ENCODE data around the gene GNE. TPM values are rescaled to one million over a fixed set of nuclear protein-coding genes. Genes with fewer than 3 reads are reported as not detected.

Gene GNE
- total RNA-seq, 1 donor from 2014 or later: 23.9 TPM

DNA sequence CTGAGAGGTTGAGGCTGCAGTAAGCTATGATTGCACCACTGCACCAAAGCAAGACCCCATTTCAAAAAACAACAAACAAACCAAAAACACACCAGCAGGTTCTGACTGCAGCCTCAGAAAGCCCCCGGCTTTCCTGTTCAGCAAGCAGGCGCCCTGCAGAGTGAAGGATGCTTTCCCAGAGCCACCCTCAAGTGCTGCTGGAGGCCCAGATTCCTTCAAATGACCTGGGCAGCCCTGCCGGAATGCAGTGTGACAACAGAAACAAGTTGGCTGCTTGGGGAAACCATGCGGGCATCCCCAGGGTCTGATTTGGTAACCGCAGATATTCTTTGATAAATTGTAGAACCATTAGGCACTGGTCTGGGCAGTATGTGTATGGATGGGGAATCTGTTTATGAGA lies 35.7 kb upstream of the GNE start:
- H3K4me3 ChIP-seq (ENCODE audit: low read depth, low read length): no peak overlapping the region
- no peak for DNase-seq (ENCODE audit: low read depth)
- TF ChIP-seq, protein P1, sequence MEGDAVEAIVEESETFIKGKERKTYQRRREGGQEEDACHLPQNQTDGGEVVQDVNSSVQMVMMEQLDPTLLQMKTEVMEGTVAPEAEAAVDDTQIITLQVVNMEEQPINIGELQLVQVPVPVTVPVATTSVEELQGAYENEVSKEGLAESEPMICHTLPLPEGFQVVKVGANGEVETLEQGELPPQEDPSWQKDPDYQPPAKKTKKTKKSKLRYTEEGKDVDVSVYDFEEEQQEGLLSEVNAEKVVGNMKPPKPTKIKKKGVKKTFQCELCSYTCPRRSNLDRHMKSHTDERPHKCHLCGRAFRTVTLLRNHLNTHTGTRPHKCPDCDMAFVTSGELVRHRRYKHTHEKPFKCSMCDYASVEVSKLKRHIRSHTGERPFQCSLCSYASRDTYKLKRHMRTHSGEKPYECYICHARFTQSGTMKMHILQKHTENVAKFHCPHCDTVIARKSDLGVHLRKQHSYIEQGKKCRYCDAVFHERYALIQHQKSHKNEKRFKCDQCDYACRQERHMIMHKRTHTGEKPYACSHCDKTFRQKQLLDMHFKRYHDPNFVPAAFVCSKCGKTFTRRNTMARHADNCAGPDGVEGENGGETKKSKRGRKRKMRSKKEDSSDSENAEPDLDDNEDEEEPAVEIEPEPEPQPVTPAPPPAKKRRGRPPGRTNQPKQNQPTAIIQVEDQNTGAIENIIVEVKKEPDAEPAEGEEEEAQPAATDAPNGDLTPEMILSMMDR (conservative IDR thresholded peaks at IDR 0.05; ENCODE audit: low read depth, low read length): no peak

DNA sequence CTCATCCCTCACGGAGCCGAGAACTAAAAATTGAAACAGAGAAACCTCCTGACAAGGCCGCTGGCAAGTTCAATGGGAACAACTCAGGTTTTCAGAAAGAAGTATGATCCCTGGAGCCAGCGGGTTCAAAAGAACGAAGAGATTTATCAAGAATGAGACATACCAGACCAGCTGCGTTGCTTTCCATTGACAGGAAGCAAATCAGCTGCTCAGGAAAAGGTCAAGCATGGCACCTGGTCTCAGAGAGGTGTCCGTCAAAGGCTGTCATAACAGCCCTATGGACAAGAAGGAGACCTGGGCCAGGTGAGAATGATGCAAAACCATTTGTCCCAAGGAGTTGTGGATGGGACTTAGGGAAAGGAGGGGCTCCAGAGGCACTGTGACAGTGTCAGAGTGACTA lies 34.9 kb upstream of the GNE start:
- no peak overlapping the region for H3K4me3 ChIP-seq (ENCODE audit: low read depth, low read length)
- TF ChIP-seq, protein P1 (conservative IDR thresholded peaks at IDR 0.05; ENCODE audit: low read depth, low read length): no peak
- no peak for DNase-seq (ENCODE audit: low read depth)

GRCh38 chr9:36292641-36293040 lies 34.4 kb upstream of the GNE start:
- no peak for DNase-seq (ENCODE audit: low read depth)
- TF ChIP-seq, protein P1 (conservative IDR thresholded peaks at IDR 0.05; ENCODE audit: low read depth, low read length): no peak
- H3K4me3 ChIP-seq (ENCODE audit: low read depth, low read length): no peak overlapping the region

- no peak overlapping the region for H3K4me3 ChIP-seq (ENCODE audit: low read depth, low read length)
- TF ChIP-seq, protein P1 (conservative IDR thresholded peaks at IDR 0.05; ENCODE audit: low read depth, low read length): no peak
- DNase-seq (ENCODE audit: low read depth): no peak
Observed at GRCh38 chr9:36290996-36291395, 32.7 kb upstream of the GNE start.

DNA sequence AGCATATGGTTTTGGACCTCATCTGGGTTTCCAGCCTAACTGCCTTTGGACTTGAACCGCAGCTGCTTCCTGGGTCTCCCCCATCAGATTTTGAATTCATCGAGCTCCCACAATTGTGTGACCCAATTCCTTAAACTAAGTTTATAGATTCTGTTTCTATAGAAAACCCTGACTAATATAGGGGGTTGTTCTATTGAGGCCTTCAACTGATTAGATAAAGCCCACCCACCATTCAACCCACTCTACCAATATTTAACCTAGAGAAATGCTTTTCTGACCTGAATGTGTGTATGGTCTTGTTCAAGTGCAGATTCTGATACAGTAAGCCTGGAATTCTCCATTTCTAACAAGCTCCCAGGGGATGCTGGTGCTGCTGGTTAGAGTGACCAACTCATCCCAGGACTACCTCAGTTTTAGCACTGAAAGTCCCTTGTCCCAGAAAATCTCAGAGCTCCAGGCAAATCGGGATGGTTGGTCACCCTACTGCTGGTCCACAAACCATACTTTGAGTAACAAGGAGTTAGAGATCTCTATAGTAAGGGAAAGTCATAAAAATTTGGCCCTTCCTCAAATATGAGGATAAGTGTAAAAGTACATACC lies 31.7 kb upstream of the GNE start:
- H3K4me3 ChIP-seq (ENCODE audit: low read depth, low read length): no peak overlapping the region
- DNase-seq (ENCODE audit: low read depth): no peak
- TF ChIP-seq, protein P1 (conservative IDR thresholded peaks at IDR 0.05; ENCODE audit: low read depth, low read length): no peak

GRCh38 chr9:36288070-36288469 lies 29.8 kb upstream of the GNE start:
- H3K4me3 ChIP-seq (ENCODE audit: low read depth, low read length): no peak overlapping the region
- TF ChIP-seq, protein P1 (conservative IDR thresholded peaks at IDR 0.05; ENCODE audit: low read depth, low read length): no peak
- DNase-seq (ENCODE audit: low read depth): no peak

DNA sequence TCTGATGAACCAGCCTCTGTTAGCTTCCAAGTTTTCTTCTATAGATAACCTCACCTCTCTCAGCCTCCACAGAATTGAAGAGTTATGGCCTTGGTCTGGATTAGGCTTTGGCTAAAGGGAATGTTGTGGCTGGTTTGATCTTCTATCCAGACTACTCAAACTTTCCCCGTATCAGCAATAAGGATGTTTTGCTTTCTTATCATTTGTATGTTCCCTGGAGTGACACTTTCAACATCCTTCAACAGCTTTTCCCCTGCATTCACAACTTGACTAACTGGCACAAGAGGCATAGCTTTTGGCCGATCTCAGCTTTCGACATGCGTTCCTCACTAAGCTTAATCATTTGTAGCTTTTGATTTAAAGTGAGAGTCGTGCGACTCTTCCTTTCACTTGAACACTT lies 28.1 kb upstream of the GNE start:
- DNase-seq (ENCODE audit: low read depth): no peak
- TF ChIP-seq, protein P1 (conservative IDR thresholded peaks at IDR 0.05; ENCODE audit: low read depth, low read length): no peak
- no peak overlapping the region for H3K4me3 ChIP-seq (ENCODE audit: low read depth, low read length)

Data from epithelial cell of proximal tubule (primary cell).